HEK293 (cell line): Measurements from ENCODE around the gene CCAR1.
"Not testable (repeated sequence)": the region's sequence is repeated elsewhere in the genome, so short reads cannot be mapped to it uniquely, and the experiment has no call there.

ENCODE experiments used
- CTCF ChIA-PET: fragments of 350-600 bp; formaldehyde crosslinking; extraction: SDS; loops from one replicate; lab custom pipeline; 2021; ENCODE audit warnings: antibody characterized with exemption; lab: Yijun Ruan, JAX
- POLR2A ChIA-PET: fragments of 300-600 bp; formaldehyde crosslinking; extraction: SDS; loops from one replicate; lab custom pipeline; 2020; ENCODE audit warnings: antibody characterized with exemption, inconsistent platforms; lab: Yijun Ruan, JAX
- H3K27ac ChIP-seq: fragments of 200-500 bp; sonication (Bioruptor generic); 2 replicates; pipeline ENCODE4 v1.5.1; 2014; ENCODE audit warnings: low read depth, low read length, control low read depth, inconsistent platforms; ENCODE audit errors: extremely low read depth
- H3K36me3 ChIP-seq, 2 experiments: fragments of 200-500 bp in 1 of 2; sonication (Bioruptor generic) in 1 of 2; 1 replicate in 1 of 2; 2 replicates in 1 of 2; pipeline ENCODE4 v1.5.1; 2014 to 2017; ENCODE audit warnings: inconsistent platforms in 2 of 2, low read length in 2 of 2; ENCODE audit not compliant: control insufficient read depth in 2 of 2, insufficient read depth in 1 of 2
- H3K4me1 ChIP-seq: fragments of 200-500 bp; sonication (Bioruptor generic); 2 replicates; pipeline ENCODE4 v1.5.1; 2014; ENCODE audit warnings: mild to moderate bottlenecking, low read length, inconsistent platforms; ENCODE audit not compliant: control insufficient read depth, insufficient read depth
- H3K4me3 ChIP-seq: 2 replicates; pipeline ENCODE4 v1.5.1; 2011; ENCODE audit warnings: low read depth, mild to moderate bottlenecking, control low read depth, low read length, moderate library complexity
- H3K9me3 ChIP-seq: fragments of 200-500 bp; sonication (Bioruptor generic); 2 replicates; pipeline ENCODE4 v1.5.1; 2014; ENCODE audit warnings: low read depth, low read length, inconsistent platforms; ENCODE audit not compliant: control insufficient read depth, insufficient read depth
- BCL11A ChIP-seq: fragments of 450-650 bp; formaldehyde crosslinking; IDR thresholded peaks from 2 replicates; pipeline ENCODE4 v1.5.1; 2016; ENCODE audit warnings: low read depth, missing biosample characterization, missing genetic modification characterization
- BCL11B ChIP-seq: fragments of 450-650 bp; formaldehyde crosslinking; IDR thresholded peaks from 2 replicates; pipeline ENCODE4 v1.5.1; 2016; ENCODE audit warnings: low read depth, missing biosample characterization, missing genetic modification characterization
- ELK4 ChIP-seq: IDR thresholded peaks from 2 replicates; pipeline ENCODE4 v1.6.1; 2011; ENCODE audit warnings: mild to moderate bottlenecking, low read depth, low read length, borderline replicate concordance
- GLI4 ChIP-seq: fragments of 450-650 bp; formaldehyde crosslinking; IDR thresholded peaks from 2 replicates; pipeline ENCODE4 v1.5.1; 2016; ENCODE audit warnings: missing biosample characterization, missing genetic modification characterization
- GLIS1 ChIP-seq: fragments of 450-650 bp; formaldehyde crosslinking; IDR thresholded peaks from 2 replicates; pipeline ENCODE4 v1.5.1; 2016; ENCODE audit warnings: missing biosample characterization, missing genetic modification characterization
- GLIS2 ChIP-seq: fragments of 450-650 bp; formaldehyde crosslinking; IDR thresholded peaks from 2 replicates; pipeline ENCODE4 v1.5.1; 2016; ENCODE audit warnings: missing biosample characterization, missing genetic modification characterization
- HOXC10 ChIP-seq: sonication (generic); formaldehyde crosslinking; IDR thresholded peaks from 2 replicates; pipeline ENCODE4 v1.8.1; 2023; ENCODE audit warnings: mild to moderate bottlenecking, missing genetic modification reagents
- KLF9 ChIP-seq: fragments of 450-650 bp; formaldehyde crosslinking; IDR thresholded peaks from 2 replicates; pipeline ENCODE4 v1.5.1; 2016; ENCODE audit warnings: missing biosample characterization, missing genetic modification characterization, low read depth
- PATZ1 ChIP-seq: fragments of 450-650 bp; formaldehyde crosslinking; IDR thresholded peaks from 2 replicates; pipeline ENCODE4 v1.5.1; 2016; ENCODE audit warnings: missing biosample characterization, missing genetic modification characterization
- YY2 ChIP-seq: fragments of 450-650 bp; formaldehyde crosslinking; IDR thresholded peaks from 2 replicates; pipeline ENCODE4 v1.5.1; 2016; ENCODE audit warnings: missing biosample characterization, missing genetic modification characterization
- ZBTB10 ChIP-seq: fragments of 450-650 bp; formaldehyde crosslinking; IDR thresholded peaks from 2 replicates; pipeline ENCODE4 v1.5.1; 2016; ENCODE audit warnings: missing biosample characterization, missing genetic modification characterization
- ZBTB20 ChIP-seq: fragments of 450-650 bp; formaldehyde crosslinking; IDR thresholded peaks from 2 replicates; pipeline ENCODE4 v1.5.1; 2016; ENCODE audit warnings: missing biosample characterization, missing genetic modification characterization
- ZBTB21 ChIP-seq: fragments of 450-650 bp; formaldehyde crosslinking; IDR thresholded peaks from 2 replicates; pipeline ENCODE4 v1.5.1; 2017; ENCODE audit warnings: missing biosample characterization, missing genetic modification characterization
- ZBTB26 ChIP-seq: fragments of 450-650 bp; formaldehyde crosslinking; optimal IDR thresholded peaks from 2 replicates; pipeline ENCODE3; 2016; ENCODE audit warnings: missing biosample characterization, mild to moderate bottlenecking, missing genetic modification characterization
- ZBTB48 ChIP-seq: fragments of 450-650 bp; formaldehyde crosslinking; IDR thresholded peaks from 2 replicates; pipeline ENCODE4 v1.5.1; 2016; ENCODE audit warnings: missing biosample characterization, missing genetic modification characterization
- ZBTB8A ChIP-seq: fragments of 450-650 bp; formaldehyde crosslinking; IDR thresholded peaks from 2 replicates; pipeline ENCODE4 v1.5.1; 2016; ENCODE audit warnings: missing biosample characterization, missing genetic modification characterization
- ZEB2 ChIP-seq: fragments of 450-650 bp; formaldehyde crosslinking; IDR thresholded peaks from 2 replicates; pipeline ENCODE4 v1.5.1; 2016; ENCODE audit warnings: missing biosample characterization, missing genetic modification characterization
- ZIC2 ChIP-seq: fragments of 450-650 bp; formaldehyde crosslinking; IDR thresholded peaks from 2 replicates; pipeline ENCODE4 v1.5.1; 2016; ENCODE audit warnings: missing biosample characterization, missing genetic modification characterization
- ZNF211 ChIP-seq: fragments of 450-650 bp; formaldehyde crosslinking; IDR thresholded peaks from 2 replicates; pipeline ENCODE4 v1.5.1; 2016; ENCODE audit warnings: low read depth, missing biosample characterization, missing genetic modification characterization
- ZNF335 ChIP-seq: fragments of 450-650 bp; formaldehyde crosslinking; conservative IDR thresholded peaks from 2 replicates; pipeline ENCODE4 v1.5.1; 2016; ENCODE audit warnings: missing biosample characterization, missing genetic modification characterization
- ZNF423 ChIP-seq: fragments of 450-650 bp; formaldehyde crosslinking; IDR thresholded peaks from 2 replicates; pipeline ENCODE4 v1.5.1; 2016; ENCODE audit warnings: missing biosample characterization, missing genetic modification characterization
- ZNF501 ChIP-seq: fragments of 450-650 bp; formaldehyde crosslinking; IDR thresholded peaks from 2 replicates; pipeline ENCODE4 v1.5.1; 2016; ENCODE audit warnings: missing biosample characterization, missing genetic modification characterization
- ZNF521 ChIP-seq: fragments of 450-650 bp; formaldehyde crosslinking; IDR thresholded peaks from 2 replicates; pipeline ENCODE4 v1.5.1; 2017; ENCODE audit warnings: missing biosample characterization, mild to moderate bottlenecking, missing genetic modification characterization
- ZNF530 ChIP-seq: fragments of 450-650 bp; formaldehyde crosslinking; IDR thresholded peaks from 2 replicates; pipeline ENCODE4 v1.5.1; 2016; ENCODE audit warnings: low read depth, missing biosample characterization, missing genetic modification characterization
- ZNF549 ChIP-seq: fragments of 450-650 bp; IDR thresholded peaks from 2 replicates; pipeline ENCODE4 v1.5.1; 2018; ENCODE audit warnings: missing biosample characterization, missing genetic modification characterization, mild to moderate bottlenecking, inconsistent platforms, moderate library complexity
- ZNF677 ChIP-seq: fragments of 450-650 bp; IDR thresholded peaks from 2 replicates; pipeline ENCODE4 v1.5.0; 2018; ENCODE audit warnings: missing biosample characterization, mild to moderate bottlenecking, missing genetic modification characterization, moderate library complexity
- ZNF76 ChIP-seq: fragments of 450-650 bp; formaldehyde crosslinking; IDR thresholded peaks from 2 replicates; pipeline ENCODE4; 2016; ENCODE audit warnings: low read depth, missing biosample characterization, missing genetic modification characterization, borderline replicate concordance

Gene CCAR1

GRCh38 chr10:68828083-68828601, 107.1 kb downstream of the CCAR1 start:
- CTCF ChIA-PET = interaction anchor here (0.6 to 1.2 kb wide), 4 partner anchors 14 to 394 kb away, joined by 3 to 4 read pairs (median 3); partner anchors contain the start of gene DDX50

GRCh38 chr10:68828833-68829232, 107.8 kb downstream of the CCAR1 start:
- TF ChIP-seq YY2 (tag by site-specific recombination) = no peak
- no peak for TF ChIP-seq GLI4 (tag by site-specific recombination)
- no peak for TF ChIP-seq ZNF335 (tag by site-specific recombination)
- no peak for TF ChIP-seq ZEB2 (tag by site-specific recombination)
- TF ChIP-seq ZNF521 (tag by site-specific recombination) = no peak
- no peak for TF ChIP-seq BCL11B (tag by site-specific recombination)
- TF ChIP-seq ZBTB10 (tag by site-specific recombination) = no peak
- TF ChIP-seq ZBTB21 (tag by site-specific recombination) = no peak
- TF ChIP-seq ZNF530 (tag by site-specific recombination) = no peak
- no peak for TF ChIP-seq HOXC10 (CRISPR knock-in tag)
- no peak for TF ChIP-seq BCL11A (tag by site-specific recombination)
- TF ChIP-seq ZNF677 (tag by site-specific recombination) = no peak
- no peak for TF ChIP-seq KLF9 (tag by site-specific recombination)
- no peak for TF ChIP-seq ZNF211 (tag by site-specific recombination)
- no peak for TF ChIP-seq ZNF501 (tag by site-specific recombination)
- TF ChIP-seq ZBTB20 (tag by site-specific recombination) = no peak
- no peak for TF ChIP-seq ZNF76 (tag by site-specific recombination)
- no peak for TF ChIP-seq ZNF549 (tag by site-specific recombination)
- TF ChIP-seq ELK4 = no peak
- H3K4me3 ChIP-seq = no peak overlapping the region; the same call in 1 of the 2 replicates
- no peaks in the 10 kb centered on the region for H3K9me3 ChIP-seq
- H3K4me1 ChIP-seq = peaks cover 3% of the 10 kb centered on the region; the same call in 1 of the 2 replicates
- no peaks in the 10 kb centered on the region for H3K36me3 ChIP-seq
- CTCF ChIA-PET = interaction anchor here (0.6 to 0.9 kb wide), 3 partner anchors 65 to 395 kb away, joined by 3 read pairs; no protein-coding TSS in a partner anchor
- H3K27ac ChIP-seq = no peak overlapping the region
- POLR2A ChIA-PET = interaction anchor here (1.0 to 2.4 kb wide), 3 partner anchors 9 to 43 kb away, joined by 3 to 14 read pairs (median 9); no protein-coding TSS in a partner anchor

More at GRCh38 chr10:68828083-68828601, 107.1 kb downstream of the CCAR1 start:
- H3K4me1 ChIP-seq, H3K9me3 ChIP-seq, H3K36me3 ChIP-seq: not testable (repeated sequence)
- H3K4me3 ChIP-seq = peak overlapping the region; percentile 53
- POLR2A ChIA-PET = interaction anchor here (0.5 to 2.4 kb wide), 8 partner anchors 7 to 438 kb away, joined by 3 to 14 read pairs (median 4); partner anchors contain the start of gene DDX50
- TF ChIP-seq PATZ1 (tag by site-specific recombination) (peak; percentile 43; the same call in 1 of the 2 replicates), ZBTB8A (peak; percentile 39; the same call in 1 of the 2 replicates), GLIS1 (peak; percentile 95), ZBTB48 (tag by site-specific recombination) (0 out of 2 replicates have a peak, but pooled peaks have one; percentile 25), ZBTB26 (tag by site-specific recombination) (peak; percentile 71), ZNF423 (tag by site-specific recombination) (peak; percentile 84), ZIC2 (tag by site-specific recombination) (peak; percentile 71), GLIS2 (tag by site-specific recombination) (peak; percentile 71), ZNF335 (tag by site-specific recombination) (peak; percentile 40; the same call in 1 of the 2 replicates)
- peak overlapping the region; percentile 32; the same call in 1 of the 2 replicates for H3K27ac ChIP-seq
